Heart right ventricle (tissue), 16 donors: ENCODE data around the gene CABLES2. TPM values are rescaled to one million over a fixed set of nuclear protein-coding genes. Genes with fewer than 3 reads are reported as not detected.

ENCODE experiments used
- ATAC-seq, 8 donors: fragments of 200-7000 bp; cut with Tn5 transposase; one replicate each; pipeline ENCODE4 v1.9.1; 2020; ENCODE audit warnings: mild to moderate bottlenecking in 8 of 8, moderate library complexity in 8 of 8, moderate number of reproducible peaks in 1 of 8
- DNase-seq, 2 donors: peaks; one replicate each; pipeline ENCODE4 v3.0.0-alpha.2; 2020
- H3K27ac ChIP-seq, 10 donors: fragments of 200-600 bp; sonication (generic) in 2 of 10; one replicate each; pipeline versions ENCODE4 v1.5.0 to v1.8.0; 2020 to 2022; ENCODE audit warnings: mild to moderate bottlenecking in 3 of 10
- H3K27me3 ChIP-seq, 7 donors: fragments of 200-600 bp; one replicate each; pipeline ENCODE4 v1.8.0; 2021 to 2022; ENCODE audit warnings: mild to moderate bottlenecking in 2 of 7
- H3K36me3 ChIP-seq, 9 donors: fragments of 200-600 bp; sonication (generic) in 1 of 9; one replicate each; pipeline versions ENCODE4 v1.5.0 to v1.8.0; 2020 to 2022; ENCODE audit warnings: mild to moderate bottlenecking in 2 of 9
- H3K4me1 ChIP-seq, 9 donors: fragments of 200-600 bp; sonication (generic) in 1 of 9; one replicate each; pipeline versions ENCODE4 v1.5.0 to v1.8.0; 2020 to 2022; ENCODE audit warnings: mild to moderate bottlenecking in 4 of 9
- H3K4me3 ChIP-seq, 10 donors: fragments of 200-600 bp; sonication (generic) in 2 of 10; one replicate each; pipeline versions ENCODE4 v1.5.0 to v1.8.0; 2020 to 2022; ENCODE audit warnings: mild to moderate bottlenecking in 7 of 10, moderate library complexity in 2 of 10
- H3K9me3 ChIP-seq, 11 donors: fragments of 200-600 bp in 10 of 11; sonication (generic) in 2 of 11; one replicate each; pipeline versions ENCODE4 v1.5.0 to v1.8.0; 2013 to 2022; ENCODE audit warnings: mild to moderate bottlenecking in 2 of 11, control low read depth in 1 of 11, moderate library complexity in 1 of 11
- CTCF ChIP-seq, 9 donors: fragments of 200-600 bp; sonication (generic) in 2 of 9; IDR thresholded peaks; one replicate each; pipeline versions ENCODE4 v1.5.0 to v1.8.0; 2021 to 2022; ENCODE audit warnings: antibody characterized with exemption in 9 of 9, mild to moderate bottlenecking in 5 of 9, moderate library complexity in 1 of 9
- WGBS, 2 donors: extraction: QIAGEN DNeasy Blood & Tissue Kit; methylation state at CpG; one replicate each; pipeline ENCODE4 v1.1.7; 2013; ENCODE audit warnings: inconsistent platforms in 1 of 2; 5-methylcytosine and 5-hydroxymethylcytosine counted together
- intact Hi-C, 10 donors: fragments of 100-400 bp; cut with DNase I; formaldehyde crosslinking; loops; one replicate each; pipeline versions ENCODE4 v1.11.1 to v1.14.2; 2022
- polyA plus RNA-seq, 2 donors: library from polyadenylated mRNA; stranded (reverse); fragments of 200-250 nt; gene quantifications; one replicate each; pipeline ENCODE4 v1.2.3, GENCODE V29; 2013
- total RNA-seq, 10 donors: library from RNA; stranded (reverse); fragmentation: NEBNext Ultra II Directional in 3 of 10; extraction: Animal tissue kit (Norgen Biotek cat#: 25700) in 3 of 10; gene quantifications; one replicate each; pipeline versions ENCODE4 v1.2.1 to v1.2.4, GENCODE V29; 2021 to 2023
- donor health status: Arrhythmogenic right ventricular cardiomyopathy.
- donor health status: ischemic (EF 13 %, LVEDD 7.1; RV severe dilation, severe dysfunction).
- donor health status: healthy with polysubstance abuse.
- donor health status: DM: no; HTN: yes; CAD: no.
- donor health status: DM: no; HTN: no; CAD: no.
- donor health status: ischemic (EF 25% LVEDD 6.9; RV normal size, moderate dysfunction).
- donor health status: ischemic (EF 25% LVEDD 5.7; RV mildly dilated, moderate dysfunction).
- donor health status: healthy.
- donor health status: DM: yes; HTN: yes; CAD: no.
- donor health status: Ischemic cardiomyopathy.
- donor health status: ischemic (EF 35%, LVEDD 5.7; RV mildly dilated, moderate dysfunction).
- donor health status: nonischemic (EF 11% LVEDD 7.7; RV severe dilation, severe dysfunction).
- donor health status: DM: yes; HTN: yes; CAD: no.
- donor health status: PGD.
- donor health status: ischemic (EF 29% LVEDD 5.4; RV normal size, mild dysfunction).
- donor health status: nonischemic (EF 23%, LVEDD 6.1; RV moderate dilation, normal function).

The CABLES2 gene
- total and polyA plus RNA-seq, 12 donors = 2.9 to 11.9 (median 7.8) TPM

- H3K36me3 ChIP-seq = peaks cover 0 to 65% (median 8%) of the 10 kb centered on the region in 9 donors
- no peak overlapping the region for H3K27ac ChIP-seq
- ATAC-seq (no peak), DNase-seq (no peak)
- no peak for TF ChIP-seq CTCF (IDR thresholded peaks at IDR 0.05)
- WGBS, 2 donors = 94 to 95% methylated on average over 44 of the region's 44 CpGs
- H3K9me3 ChIP-seq = no peaks in the 10 kb centered on the region
- H3K4me1 ChIP-seq = peaks cover 0 to 10% (median 0%) of the 10 kb centered on the region in 9 donors
- H3K4me3 ChIP-seq = no peak overlapping the region
- no peaks in the 10 kb centered on the region for H3K27me3 ChIP-seq
- intact Hi-C loops = no loop called here
Observed at GRCh38 chr20:62394248-62395245, 12.5 kb downstream of the CABLES2 start.

- DNase-seq = no peak
- no peak for TF ChIP-seq CTCF (IDR thresholded peaks at IDR 0.05)
- Histone ChIP-seq H3K27ac (no peak overlapping the region), H3K9me3 (no peaks in the 10 kb centered on the region), H3K4me3 (no peak overlapping the region), H3K27me3 (no peaks in the 10 kb centered on the region), H3K36me3 (peaks cover 0 to 72% (median 12%) of the 10 kb centered on the region in 9 donors), H3K4me1 (peaks cover 0 to 10% (median 0%) of the 10 kb centered on the region in 9 donors)
- intact Hi-C loops = no loop called here
- no peak for ATAC-seq
- 91 to 92% methylated on average over 24 of the region's 24 CpGs for WGBS, 2 donors
Observed at GRCh38 chr20:62393830-62394229, 13.3 kb downstream of the CABLES2 start.

DNA sequence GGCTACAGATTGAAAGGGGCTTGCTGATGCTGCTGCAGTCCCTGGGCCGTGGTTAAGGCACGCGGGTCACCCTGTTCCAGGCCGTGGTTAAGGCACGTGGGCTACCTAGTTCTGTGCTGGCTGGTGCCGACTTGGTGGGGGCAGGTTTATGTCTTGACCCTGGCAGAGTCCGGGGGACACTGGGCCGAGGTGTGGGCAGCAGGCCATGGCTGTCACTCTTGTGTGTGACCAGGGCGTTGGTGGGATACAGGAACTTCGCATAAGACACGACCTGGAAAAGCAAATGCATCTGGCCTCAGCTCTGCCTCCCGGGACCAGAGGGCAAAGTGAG, 13.8 kb downstream of the CABLES2 start:
- DNase-seq (no peak), ATAC-seq (peak in 2 of 8 donors; percentile 5 to 19)
- no peaks in the 10 kb centered on the region for H3K27me3 ChIP-seq
- intact Hi-C loops = no loop called here
- H3K4me1 ChIP-seq = peaks cover 0 to 13% (median 1%) of the 10 kb centered on the region in 9 donors
- TF ChIP-seq CTCF (IDR thresholded peaks at IDR 0.05) = no peak
- no peak overlapping the region for H3K27ac ChIP-seq
- no peaks in the 10 kb centered on the region for H3K9me3 ChIP-seq
- peaks cover 0 to 78% (median 16%) of the 10 kb centered on the region in 9 donors for H3K36me3 ChIP-seq
- H3K4me3 ChIP-seq = no peak overlapping the region
- WGBS, 2 donors = 86% methylated on average over 12 of the region's 12 CpGs

GRCh38 chr20:62392621-62393334, 14.3 kb downstream of the CABLES2 start:
- WGBS, 2 donors = 88 to 89% methylated on average over 21 of the region's 21 CpGs
- H3K9me3 ChIP-seq = no peaks in the 10 kb centered on the region
- H3K27me3 ChIP-seq = no peaks in the 10 kb centered on the region
- no peak overlapping the region for H3K27ac ChIP-seq
- no peak for TF ChIP-seq CTCF (IDR thresholded peaks at IDR 0.05)
- peaks cover 0 to 83% (median 18%) of the 10 kb centered on the region in 9 donors for H3K36me3 ChIP-seq
- intact Hi-C loops = no loop called here
- peak in 2 of 8 donors; percentile 3 to 10 for ATAC-seq
- H3K4me1 ChIP-seq = peaks cover 3 to 19% (median 6%) of the 10 kb centered on the region in 9 donors
- H3K4me3 ChIP-seq = no peak overlapping the region
- DNase-seq = no peak
